Measurements from ENCODE around the gene IKZF1. TPM values are rescaled to one million over a fixed set of nuclear protein-coding genes. Genes with fewer than 3 reads are reported as not detected.

Gene IKZF1
- total RNA-seq, 1 experiment from 2014 or later: not detected

DNA sequence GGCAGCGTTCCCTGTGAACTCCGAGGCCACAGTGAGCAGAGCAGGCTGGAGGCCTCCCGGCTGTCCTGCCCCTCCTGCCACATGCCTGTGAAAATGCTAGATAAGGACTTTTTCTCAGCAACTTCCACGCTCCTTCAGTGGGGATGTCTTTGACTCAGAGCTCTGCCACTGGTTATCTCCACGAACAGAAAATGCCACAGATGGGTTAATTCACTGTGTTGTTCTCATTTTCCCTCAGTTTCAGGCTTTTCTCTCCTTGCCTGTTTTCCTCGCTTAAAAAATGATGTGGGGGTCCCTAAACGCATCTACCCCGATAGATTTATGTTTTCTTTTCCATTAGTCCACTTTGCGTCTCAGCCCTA is 51.3 kb downstream of the IKZF1 start:
- DNase-seq (ENCODE audit: low read depth): no peak

DNA sequence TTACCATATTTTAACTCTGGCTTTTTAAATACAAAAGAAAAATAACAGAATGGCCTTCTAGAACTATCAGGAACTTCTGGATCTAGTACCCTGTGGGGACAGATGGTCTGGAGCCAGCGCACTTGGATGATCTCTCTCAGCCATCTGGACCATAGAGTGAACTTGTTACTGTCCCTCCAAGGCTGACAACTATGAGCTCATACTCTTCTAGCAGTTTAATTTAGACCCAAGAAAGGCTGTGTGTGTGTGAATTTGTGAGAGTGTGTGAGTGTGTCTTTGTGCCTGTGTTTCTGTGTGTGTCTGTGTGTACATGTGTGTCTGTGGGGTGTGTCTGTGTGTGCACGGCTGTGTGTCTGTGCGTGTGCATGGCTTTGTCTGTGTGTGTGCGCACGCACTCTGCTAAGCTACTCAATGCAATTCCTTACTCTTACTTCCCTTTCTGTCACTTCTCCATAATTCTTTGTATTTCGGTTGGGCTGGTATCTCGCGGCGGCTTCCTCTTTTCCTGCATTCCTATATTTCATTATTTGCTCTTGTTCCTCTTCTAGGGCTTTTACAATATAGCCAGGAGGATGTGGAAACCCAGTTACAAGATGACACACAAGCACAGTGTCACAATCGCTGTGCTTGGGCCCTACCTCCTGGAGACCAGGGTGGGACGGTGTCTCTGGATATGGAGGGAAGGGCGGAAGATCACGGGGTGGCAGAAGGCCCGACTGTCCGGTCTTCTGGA is 51.9 kb downstream of the IKZF1 start:
- no peak for DNase-seq (ENCODE audit: low read depth)

DNA sequence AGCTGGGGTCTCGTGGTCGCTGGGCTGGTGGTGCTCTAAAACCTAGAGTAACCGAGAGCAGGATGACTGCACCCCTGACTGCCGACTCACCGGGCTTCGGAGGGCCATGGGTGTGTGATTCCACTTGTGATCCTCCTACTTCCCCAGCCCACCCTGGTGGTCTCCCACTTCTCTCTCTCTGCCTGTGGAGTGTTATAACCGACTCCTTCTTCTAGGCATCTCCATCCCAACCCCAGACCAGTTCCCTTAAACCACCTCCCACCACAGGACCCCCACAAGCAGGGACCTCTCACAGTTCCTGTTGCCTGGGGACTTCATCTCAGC is 52.4 kb downstream of the IKZF1 start:
- DNase-seq (ENCODE audit: low read depth): no peak

- no peak for DNase-seq (ENCODE audit: low read depth)
These were observed 52.9 kb downstream of the IKZF1 start for GRCh38 chr7:50357426-50357825.

DNA sequence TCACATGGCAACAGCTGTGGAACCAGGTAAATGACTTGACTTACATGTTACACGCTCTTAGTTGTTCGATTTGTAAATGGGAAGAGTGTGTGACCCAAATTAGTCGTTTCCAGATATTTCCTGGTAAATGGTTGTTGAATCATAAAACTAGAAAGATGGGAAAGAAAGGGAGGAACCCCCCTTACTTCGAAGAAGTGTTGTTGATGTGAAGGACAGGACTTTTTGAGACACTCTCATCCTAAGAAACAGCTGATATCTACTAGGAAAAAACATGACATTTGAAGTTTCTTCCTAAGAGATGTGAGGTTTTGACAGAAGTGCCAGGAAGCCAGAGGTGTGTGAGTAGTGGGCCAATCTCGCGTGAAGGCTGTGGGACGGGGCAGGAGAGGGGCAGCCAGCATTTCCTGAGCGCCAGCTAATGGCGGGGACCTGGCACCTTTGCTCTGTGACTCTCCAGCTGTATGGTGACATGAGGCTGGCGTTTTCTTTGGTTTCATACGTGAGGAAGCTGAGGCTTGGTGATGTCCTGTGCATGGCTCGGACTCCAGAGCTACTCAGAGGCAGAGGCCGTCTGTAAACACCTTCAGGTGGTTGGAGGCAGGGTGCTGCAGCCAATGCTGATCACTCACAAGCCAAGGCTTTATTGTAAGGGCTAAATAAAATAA is 53.7 kb downstream of the IKZF1 start:
- DNase-seq (ENCODE audit: low read depth): no peak

DNA sequence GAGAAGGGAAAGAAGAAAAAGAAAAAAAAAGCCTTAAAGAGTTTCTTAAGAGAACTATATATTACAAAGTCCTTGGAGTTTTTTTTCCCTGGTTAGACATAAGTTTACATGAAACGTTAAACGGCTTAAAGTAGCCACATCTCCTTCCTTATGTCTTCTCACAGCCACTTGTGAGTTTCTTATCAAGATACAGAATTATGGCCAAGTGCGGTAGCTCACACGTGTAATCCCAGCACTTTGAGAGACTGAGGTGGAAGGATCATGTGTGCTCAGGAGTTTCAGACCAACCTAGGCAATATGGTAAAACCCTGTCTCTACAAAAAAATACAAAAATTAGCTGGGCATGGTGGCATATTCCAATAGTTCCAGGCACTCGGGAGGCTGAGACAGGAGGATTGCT is 54.3 kb downstream of the IKZF1 start:
- DNase-seq (ENCODE audit: low read depth): no peak

DNA sequence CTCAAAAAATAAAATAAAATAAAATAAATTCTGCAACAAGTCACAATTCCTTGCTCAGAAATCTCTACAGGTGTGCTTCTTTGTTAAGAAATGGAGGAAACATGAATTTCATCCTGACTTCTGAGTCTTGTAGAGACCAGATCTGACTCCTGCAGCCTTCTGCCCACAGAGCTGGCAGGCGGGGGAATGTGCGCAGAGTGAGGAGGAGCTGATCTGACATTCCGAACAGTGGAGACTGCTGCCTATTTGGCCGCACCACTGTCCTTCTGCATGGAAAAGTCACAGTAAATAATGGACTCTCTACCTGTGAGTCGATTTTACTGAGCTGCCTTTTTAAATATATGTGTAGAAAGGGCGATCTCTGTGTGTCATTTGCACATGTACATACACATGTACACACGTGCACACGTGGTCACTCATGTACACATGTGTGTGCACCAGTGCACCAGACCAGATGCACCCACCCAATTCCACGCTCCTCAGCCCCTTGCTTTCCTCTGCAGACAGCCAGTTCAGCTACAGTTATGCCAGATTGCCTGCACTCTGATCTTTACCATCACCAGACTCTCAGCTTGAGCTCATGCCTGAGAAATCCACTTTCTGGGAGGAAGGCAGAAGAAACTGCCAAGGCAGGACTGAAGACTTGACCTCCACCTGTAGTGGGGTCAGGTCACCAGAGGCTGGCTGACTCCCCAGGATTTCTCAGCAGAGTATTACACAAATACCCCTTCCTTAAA is 54.9 kb downstream of the IKZF1 start:
- no peak for DNase-seq (ENCODE audit: low read depth)

DNA sequence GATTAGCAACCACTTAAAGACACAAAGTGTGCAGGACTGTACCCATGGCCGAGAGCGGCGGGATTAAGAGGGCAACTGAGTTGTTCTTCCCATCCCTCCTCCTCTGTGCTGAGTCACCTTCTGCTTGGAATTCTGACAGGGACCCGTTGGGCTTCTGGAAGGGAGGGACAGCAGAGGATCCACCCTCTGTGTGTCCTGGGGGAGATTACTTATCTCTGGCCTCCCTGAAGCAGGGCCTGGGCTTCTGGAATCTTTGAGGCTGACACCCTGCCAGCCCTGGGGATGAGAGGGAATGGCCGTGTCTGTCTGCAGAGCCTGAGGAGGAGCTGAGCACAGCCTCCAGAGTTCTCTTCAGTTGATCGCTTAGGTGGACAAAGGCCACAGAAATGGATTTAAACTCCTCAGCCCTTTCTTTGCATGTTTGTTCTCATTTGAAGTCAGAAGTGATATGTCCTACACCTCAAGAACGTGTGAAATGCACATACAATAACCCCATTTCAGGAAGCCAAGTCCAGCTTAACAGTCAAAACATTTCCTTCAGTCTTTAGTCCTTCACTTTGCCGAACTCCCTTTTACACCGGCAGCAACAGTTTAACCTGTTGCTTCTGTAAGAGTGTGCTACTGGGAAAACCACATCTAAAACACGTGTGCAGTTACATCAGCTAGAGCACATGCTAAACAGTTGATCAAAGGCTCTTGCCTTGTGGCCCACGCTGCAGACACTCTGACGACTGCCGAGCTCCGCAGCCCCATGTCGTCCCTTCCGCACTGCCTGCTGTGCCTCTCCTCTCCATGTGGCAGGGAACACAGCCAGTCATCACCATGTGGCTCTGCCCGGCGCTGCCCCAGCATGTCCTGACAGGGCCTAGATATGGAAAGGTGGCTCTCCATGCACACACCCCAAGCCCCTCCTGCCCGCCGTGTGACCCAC is 55.7 kb downstream of the IKZF1 start:
- DNase-seq (ENCODE audit: low read depth): peak; percentile 9

DNA sequence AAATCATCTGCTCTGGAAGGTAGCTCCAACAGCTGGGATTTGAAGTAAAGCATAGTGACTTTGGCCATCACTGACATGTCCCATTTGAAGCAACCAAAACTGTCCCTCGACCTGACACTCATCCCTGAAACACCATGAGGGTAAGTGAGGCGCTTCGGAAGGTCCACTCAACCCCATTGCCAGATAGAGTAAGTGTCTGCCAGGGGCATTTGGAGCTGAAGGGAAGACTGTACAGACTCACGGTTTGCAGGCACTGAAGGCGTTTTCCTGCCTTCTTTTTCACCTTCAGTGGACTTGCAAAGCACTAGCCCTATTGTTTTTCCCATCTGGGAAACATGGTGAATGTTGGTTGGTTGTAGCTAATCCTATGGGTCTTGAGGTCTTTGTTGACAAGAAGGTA is 57.6 kb downstream of the IKZF1 start:
- no peak for DNase-seq (ENCODE audit: low read depth)

- DNase-seq (ENCODE audit: low read depth): no peak
These were observed 58.3 kb downstream of the IKZF1 start for GRCh38 chr7:50362712-50363282.

GRCh38 chr7:50363327-50364060 is 59.0 kb downstream of the IKZF1 start:
- no peak for DNase-seq (ENCODE audit: low read depth)

DNA sequence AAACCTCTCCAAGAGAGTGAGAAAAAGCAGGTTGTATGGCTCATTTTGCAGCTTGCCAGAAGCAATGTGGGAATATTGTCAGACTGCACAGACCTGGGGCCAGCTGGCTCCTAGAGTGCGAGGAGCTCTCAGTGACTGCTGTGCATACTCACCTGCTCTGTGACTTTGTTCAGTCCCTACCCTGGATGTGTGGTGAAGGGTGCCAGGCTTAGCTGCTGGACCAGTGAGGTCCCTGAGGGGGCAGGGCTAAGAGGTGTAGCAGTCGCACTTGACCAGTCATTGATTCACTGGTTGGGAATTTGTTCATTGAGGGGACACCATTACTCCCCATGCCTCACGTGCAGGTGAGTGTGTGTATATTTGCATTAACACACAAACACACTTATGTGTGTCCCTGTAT is 60.1 kb downstream of the IKZF1 start:
- DNase-seq (ENCODE audit: low read depth): no peak

- no peak for DNase-seq (ENCODE audit: low read depth)
These were observed 61.8 kb downstream of the IKZF1 start for GRCh38 chr7:50366311-50366710.

GRCh38 chr7:50367100-50367499 is 62.6 kb downstream of the IKZF1 start:
- no peak for DNase-seq (ENCODE audit: low read depth)

GRCh38 chr7:50367570-50367969 is 63.1 kb downstream of the IKZF1 start:
- DNase-seq (ENCODE audit: low read depth): no peak

- DNase-seq (ENCODE audit: low read depth): no peak
These were observed 63.9 kb downstream of the IKZF1 start for GRCh38 chr7:50368366-50368765.

DNA sequence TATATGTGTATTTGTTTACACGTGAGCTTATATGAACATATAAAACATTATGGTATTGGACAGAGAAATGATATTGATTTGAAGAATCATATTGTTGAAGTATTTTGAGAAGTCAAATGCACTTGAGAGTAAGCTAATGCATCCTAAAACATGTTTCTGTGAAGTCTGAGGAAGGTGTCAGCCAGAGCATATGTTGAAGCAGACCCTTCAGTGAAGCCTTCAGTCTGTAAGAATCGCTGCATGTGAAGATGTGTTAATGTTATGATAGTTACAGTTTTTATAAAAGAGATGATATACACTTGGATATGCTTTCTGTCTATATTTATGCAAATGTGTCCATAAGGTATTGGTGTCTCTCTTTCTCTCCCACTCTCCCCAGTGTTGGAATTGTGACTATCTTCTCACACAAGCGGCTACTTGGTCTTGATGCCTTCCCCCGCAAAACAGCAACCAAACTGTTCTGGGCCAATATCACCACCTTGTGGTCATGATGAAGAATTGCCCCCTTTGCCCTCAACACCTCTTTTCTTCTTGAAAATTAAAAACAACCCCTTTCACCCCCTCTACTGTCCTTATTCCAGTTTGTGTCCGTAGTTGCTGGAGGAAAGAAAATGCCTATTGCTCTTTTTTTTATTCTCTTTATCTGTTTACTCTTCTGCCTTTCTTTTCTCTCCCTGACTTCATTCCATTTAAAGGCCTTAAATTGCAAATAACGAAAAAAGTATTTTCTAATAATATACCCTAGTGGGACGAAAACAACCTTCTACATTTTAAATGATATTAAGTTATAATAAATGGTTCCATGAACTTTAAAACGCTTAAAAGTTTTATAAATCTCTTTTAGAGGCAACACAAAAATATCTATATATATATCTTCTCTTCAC is 64.9 kb downstream of the IKZF1 start:
- DNase-seq (ENCODE audit: low read depth): peak; percentile 23

- no peak for DNase-seq (ENCODE audit: low read depth)
These were observed 66.4 kb downstream of the IKZF1 start for GRCh38 chr7:50370884-50371283.

- DNase-seq (ENCODE audit: low read depth): no peak
These were observed 67.1 kb downstream of the IKZF1 start for GRCh38 chr7:50371551-50372021.

DNA sequence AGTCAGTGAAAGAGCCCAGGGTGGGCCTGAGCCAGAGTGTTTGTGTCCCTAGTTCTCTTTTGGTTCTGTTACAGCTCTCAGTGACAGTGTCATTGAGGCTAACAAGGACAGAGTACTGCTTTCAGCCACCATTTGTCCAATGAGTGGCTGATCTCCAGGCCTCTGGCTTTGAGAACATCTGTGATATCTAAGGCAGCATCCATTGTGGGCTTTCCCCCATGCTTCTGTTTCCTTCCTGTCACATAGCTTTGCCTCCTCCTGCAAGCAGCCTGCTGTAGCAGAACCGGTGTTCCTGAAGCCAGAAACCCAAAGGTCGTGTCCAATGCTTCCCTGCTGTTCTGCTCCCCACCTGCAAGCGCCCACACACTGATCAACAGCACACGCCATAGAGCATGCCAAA is 68.4 kb downstream of the IKZF1 start:
- DNase-seq (ENCODE audit: low read depth): no peak
